Hematopoietic multipotent progenitor cell treated with erythropoietin and hydrocortisone succinate and interleukin-3 and kit ligand, for 4 days (in vitro differentiated cells): ENCODE measurements around the gene NMS.
A peak's percentile ranks its signal among the peaks of the same experiment; 100 is the strongest.

Source experiments
- DNase-seq: peaks from one replicate; pipeline ENCODE4 v3.0.0-alpha.2; 2015

Gene NMS, protein sequence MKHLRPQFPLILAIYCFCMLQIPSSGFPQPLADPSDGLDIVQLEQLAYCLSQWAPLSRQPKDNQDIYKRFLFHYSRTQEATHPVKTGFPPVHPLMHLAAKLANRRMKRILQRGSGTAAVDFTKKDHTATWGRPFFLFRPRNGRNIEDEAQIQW

DNA sequence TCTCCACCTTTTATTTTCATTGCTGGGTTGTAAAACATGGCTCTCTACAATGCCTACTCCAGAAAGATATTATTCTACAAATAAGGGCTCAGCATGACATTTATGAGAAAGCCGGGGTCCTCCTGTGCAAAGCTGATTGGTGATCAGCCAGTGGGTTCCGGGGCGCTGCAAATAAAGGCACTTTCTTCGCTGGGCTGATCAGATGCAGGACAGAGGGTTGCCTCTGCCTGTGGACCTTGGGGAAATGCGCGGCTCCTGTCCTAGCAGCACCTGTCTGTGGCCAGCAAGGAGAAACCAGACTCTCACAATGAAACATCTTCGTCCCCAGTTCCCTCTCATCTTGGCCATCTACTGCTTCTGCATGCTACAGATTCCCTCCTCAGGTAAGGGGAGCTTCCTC lies at the start of gene NMS:
NMS (plus strand) TSS at position 301 of the 400 bp plus-strand sequence; CDS start at position 308, 7 bp downstream.
- DNase-seq = no peak

DNA sequence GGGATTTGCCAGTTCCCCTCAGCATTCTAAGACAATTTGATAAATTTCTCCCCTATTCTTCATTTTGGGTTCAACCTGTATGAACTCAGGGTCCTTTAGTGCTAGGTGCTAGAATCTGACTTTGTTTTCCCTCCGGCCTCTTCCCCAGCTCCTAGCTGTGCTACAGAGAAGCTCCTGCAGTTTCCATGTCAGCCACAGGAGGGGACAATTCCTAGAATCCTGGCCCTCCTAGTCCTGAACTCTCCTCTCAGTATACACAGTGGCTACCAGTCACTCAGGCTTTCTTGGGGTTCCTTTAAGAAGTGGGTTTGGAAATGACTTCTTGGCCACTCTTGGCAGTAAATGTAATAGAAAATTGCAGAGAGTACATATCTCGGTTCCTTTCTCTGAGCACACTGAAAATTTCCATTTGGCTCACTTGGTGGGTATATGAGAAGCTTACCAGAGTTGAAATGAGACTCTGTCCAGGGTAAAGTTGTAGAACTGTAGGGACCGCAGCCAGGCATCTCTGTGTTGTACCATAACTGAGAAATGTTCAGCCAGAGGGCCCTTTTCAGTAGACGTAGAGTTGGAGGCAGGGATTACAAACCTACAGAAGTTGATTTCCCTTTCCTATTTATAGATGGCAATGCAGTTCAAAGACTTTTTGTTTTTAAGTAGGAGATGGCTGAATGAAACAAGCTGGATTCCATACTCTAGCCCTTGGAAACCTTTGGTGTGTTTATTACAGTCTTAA lies 47.8 kb upstream of the NMS start:
- peak; percentile 52 for DNase-seq

DNA sequence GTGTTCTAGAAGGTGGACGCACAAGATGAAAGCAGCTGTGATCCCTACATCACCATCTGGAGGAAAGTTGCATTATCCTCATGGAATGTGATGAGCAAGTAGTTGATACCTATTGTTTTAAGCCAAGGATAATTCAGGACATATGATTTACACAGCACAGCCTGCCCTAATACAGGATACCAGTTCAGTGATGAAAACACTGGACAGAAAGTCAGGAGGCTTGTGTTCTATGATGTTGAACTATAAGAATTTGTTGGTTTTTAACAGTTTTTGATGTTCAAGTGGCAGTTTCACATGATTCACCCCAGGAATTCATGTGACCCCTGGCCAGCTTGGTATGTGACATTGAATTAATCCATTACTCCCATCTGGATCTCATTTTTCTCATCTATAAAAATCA lies 46.7 kb upstream of the NMS start:
- DNase-seq = no peak

DNA sequence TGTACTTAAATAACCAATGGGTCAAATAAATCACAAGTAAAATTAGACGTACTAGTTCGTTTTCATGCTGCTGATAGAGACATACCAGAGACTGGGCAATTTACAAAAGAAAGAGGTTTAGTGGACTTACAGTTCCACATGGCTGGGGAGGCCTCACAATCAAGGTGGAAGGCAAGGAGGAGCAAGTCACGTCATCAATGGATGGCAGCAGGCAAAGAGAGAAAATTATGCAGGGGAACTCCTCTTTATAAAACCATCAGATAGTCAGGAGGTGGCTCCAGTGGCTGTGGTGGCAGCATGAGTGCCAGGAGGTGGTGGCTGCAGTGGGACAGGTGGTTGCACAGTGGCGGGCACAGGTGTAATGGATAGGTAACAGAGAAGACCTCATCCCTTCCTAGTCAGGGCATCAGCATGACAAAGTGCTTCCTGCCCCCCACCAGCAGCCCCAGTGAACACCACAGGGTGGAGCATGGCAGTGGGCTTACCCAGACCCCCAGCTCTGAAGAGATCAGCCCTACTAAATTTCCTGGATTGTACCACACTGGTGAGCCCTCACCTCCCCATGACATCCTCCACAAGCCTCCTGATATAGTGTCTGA lies 45.9 kb upstream of the NMS start:
- no peak for DNase-seq

DNA sequence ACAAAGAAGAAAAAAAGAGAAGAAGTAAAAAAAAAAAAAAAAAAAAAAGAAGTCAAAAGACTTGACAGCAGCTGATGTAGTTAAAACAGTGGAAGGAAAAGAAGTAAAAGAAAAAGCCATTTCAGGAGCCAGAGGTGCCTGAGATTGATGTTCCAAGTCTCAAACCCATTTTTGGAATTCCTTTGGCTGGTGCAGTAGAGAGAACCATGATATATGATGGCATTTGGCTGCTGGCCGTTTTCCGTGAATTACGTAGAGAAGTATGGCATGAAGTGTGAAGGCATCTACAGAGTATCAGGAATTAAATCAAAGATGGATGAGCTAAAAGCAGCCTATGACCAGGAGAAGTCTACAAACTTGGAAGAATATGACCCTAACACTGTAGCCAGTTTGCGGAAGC lies 45.2 kb upstream of the NMS start:
- no peak for DNase-seq

DNA sequence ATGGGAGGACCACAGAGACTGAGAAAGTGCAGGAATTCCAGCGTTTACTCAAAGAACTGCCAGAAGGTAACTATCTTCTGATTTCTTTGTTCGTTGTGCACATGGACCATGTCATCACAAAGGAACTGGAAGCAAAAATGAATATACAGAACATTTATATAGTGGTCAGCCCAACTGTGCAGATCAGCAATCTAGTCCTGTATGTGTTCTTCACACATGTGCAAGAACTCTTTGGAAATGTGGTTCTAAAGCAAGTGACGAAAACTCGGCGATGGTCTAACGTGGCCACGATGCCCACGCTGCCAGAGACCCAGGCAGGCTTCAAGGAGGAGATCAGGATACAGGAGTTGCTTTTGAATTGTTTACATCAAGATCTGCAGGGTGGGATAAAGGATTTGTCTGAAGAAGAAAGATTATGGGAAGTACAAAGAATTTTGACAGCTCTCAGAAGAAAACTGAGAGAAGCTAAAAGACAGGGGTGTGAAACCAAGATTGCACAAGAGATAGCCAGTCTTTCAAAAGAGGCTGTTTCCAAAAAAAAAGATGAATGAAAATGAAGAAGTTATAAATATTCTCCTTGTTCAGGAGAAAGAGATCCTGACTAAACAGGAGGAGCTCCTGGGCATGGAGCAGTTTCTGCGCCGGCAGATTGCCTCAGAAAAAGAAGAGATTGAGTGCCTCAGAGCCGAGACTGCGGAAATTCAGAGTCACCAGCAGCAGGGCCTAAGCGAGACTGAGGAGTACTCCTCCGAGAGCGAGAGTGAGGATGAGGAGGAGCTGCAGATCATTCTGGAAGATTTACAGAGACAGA lies 44.5 kb upstream of the NMS start:
- peak; percentile 45 for DNase-seq

DNA sequence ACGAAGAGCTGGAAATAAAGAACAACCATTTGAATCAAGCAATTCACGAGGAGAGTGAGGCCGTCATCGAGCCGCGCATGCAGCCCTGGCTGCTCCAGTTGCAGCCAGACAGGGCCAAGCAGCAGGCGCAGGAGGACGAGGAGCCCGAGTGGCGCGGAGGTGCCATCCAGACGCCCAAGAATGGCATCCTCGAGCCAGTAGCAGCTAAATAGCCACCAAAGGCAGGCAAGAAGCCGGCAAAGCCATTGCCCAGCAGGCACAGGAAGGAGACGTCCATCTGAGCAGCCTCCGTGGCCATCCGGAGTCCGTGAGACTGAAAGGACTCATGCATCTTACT lies 43.9 kb upstream of the NMS start:
- DNase-seq = no peak

DNA sequence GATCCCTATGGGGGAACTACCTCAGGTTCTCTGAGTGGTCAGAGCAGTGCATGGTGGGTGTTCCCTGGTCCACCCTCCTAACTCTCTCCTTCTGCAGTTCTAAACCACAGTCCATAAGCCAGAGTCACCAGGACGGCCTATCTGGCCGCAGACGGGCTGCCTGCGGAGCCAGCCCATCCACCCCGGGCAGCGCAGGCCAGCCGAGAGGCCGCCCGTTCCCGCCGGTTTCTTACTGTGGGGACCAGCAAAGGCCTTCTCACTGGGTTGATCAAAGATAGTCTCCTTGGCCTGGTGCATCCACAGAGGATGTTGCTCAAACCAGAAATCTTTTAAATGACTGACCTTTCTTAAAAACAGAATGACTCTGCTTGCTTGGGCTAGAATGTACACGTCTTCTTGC lies 43.2 kb upstream of the NMS start:
- no peak for DNase-seq

DNA sequence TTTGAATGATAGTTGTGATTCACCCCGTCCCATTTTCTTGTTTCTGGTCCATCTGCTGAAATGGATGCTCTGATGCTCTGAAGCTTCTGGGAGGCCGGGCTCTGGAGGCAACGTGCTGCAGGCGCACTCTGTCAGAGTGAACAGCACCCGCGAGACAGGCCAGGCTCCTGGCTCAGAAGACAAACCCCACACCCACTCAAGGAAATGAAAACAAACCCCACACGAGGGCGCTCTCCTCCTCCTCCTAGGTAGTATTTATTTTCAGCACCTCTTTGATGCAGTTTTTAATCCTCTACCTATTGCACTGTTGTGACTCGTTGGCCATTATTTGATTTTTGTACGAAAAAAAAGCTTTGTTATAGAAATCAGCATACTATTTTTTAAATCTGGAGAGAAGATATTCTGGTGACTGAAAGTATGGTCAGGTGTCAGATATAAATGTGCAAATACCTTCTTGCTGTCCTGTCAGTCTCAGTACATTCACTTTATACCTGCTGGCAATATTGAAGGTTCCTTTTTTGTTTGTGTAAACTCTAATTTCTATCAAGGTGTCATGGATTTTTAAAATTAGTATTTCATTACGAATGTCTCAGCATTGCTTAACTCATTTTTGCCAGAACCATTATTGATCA lies 42.5 kb upstream of the NMS start:
- DNase-seq = peak; percentile 84

DNA sequence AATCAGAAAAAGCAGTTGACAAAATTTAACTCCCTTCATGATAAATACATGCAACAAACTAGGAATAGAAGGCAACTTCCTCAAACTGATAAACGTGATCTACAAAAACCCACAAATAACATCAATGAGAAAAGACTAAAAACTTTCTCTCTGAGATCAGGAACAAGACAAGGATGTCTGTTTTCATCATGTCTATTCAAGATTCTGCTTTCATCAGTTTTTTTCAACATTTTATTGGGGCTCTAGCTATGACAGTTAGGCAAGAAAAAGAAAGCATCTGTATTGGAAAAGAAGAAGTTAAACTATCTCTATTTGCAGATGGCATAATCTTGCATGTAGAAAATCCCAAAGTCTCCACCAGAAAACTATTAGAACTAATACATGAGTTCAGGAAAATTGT lies 40.6 kb upstream of the NMS start:
- peak; percentile 52 for DNase-seq

DNA sequence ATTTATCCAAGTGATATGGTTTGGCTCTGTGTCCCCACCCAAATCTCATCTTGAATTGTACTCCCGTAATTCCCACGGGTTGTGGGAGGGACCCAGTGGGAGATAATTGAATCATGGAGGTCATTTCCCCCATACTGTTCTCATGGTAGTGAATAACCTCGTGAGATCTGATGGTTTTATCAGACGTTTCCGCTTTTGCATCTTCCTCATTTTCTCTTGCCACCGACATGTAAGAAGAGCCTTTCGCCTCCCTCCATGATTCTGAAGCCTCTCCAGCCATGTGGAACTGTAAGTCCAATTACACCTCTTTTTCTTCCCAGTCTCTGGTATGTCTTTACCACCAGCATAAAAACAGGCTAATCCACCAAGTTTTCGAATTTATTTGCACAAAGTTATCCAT lies 32.5 kb upstream of the NMS start:
- no peak for DNase-seq

DNA sequence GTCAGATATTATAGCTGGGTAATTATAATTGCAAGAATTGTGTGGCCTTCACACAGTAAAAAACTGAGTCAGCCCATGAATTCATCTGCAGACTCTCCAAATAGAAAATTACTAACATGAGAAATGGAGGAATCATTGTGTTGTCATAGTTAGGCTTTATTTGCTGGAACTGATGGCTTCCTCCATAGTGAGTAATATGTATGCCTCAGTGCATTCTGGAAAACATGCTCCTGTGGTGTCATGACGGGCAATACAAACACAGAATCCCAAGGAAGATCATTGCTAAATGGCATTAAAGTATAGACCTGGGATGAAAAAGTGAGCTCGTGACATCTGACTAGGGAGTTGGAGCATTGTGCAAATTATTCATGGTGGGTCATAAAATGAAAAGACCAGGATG lies 23.6 kb upstream of the NMS start:
- no peak for DNase-seq

DNA sequence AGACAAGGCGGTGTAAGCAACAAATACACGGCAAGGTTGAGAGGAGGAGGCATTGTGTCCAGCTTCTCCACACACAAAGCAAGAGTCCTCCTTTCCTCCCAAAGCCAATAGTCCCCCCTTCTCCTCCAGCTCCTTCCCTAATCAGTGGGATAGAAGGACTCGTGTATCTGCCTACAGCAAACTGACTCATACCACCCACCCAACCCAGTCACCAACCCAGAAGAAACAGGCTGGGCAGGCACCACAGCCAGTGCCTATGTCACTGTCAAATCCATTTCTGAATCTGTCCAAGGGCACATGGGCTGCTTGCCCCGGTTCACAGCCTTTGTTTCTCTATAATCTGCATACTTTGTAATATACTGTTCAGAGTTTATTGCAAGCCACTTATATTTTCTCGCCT lies 19.2 kb upstream of the NMS start:
- DNase-seq = no peak

DNA sequence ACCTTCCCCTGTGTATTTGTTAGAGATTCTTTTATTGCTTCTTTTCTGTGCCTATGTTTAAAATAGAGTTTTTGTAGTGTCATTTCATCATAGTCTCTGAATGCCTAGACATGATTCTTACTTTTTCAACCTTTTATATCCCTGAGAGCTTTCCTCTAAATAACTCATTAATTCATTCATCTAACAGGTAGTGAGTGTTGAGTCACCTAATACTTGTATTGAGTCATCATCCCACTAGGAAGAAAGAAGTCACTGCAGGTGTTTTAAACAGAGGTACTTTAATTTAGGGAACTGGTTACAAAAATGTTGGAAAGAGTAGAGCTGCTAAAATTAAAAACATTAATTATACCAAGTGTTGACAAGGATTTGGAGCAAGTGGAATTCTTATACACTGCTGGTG lies 18.5 kb upstream of the NMS start:
- DNase-seq = no peak

DNA sequence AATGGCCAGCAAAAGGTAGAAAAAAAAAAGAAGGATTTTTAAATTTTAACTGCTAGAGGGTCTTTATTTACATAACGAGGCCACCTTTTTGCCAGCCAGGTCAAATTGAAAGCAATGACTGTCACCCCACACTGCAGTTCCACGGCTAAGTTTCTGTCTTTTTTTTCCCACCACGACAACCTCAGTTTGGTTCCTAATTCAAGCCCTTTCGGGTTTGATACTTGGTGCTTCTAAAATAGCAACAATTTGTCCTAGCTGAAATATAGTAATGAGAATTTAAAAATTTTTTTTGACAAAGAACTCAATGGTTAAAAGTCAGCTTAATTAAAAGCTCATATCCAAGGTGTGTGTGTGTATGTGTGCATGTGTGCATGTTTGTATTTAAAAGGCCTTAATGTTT lies 16.4 kb upstream of the NMS start:
- DNase-seq = no peak

DNA sequence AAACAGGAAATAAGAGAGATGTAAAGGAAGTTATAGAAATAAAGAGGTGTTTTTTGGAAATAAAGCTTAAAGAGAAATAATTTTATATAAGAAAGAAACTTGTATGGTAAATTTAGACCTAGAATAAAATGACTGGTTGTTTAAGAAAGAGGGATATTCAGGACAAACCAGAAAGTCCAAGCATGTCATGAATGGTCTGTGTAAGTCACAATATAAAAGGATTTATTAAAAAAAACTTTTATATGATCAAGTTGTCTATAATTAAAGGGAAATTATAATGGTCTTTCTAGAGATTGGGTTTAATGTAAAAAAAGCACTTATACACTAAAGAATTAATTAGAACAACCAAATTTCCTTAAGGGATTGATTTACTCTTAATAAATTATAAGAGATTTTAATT lies 13.9 kb upstream of the NMS start:
- DNase-seq = peak; percentile 5

DNA sequence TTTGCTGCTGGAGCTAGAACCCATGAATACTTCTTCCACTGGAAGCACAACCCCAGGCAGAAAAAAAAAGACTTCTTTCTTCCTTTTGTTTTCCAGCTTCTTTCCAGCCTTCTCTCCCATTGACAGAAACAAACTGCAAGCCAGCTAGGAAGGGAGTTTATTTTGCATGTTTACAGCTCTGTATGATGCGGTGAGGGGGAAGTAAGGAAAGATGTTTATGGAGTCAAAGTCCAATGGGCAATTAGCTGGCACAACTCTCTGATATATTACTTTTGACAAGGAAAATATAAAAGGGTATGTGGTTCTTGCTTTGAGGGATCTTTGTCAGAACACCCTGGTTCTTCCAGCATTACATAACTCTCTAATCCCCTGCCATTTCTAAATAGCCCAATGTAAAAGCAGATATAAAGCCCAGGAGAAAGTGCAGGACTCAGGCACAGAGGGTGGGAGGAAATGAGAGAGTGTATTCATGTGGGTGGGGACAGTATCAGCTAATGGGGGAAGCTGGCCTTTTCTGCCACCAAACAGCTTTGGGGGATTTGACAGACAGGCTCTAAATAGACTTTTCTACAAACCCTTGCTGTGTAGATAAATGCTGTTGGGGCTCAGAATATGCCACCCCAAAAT lies 9.3 kb upstream of the NMS start:
- DNase-seq = no peak

DNA sequence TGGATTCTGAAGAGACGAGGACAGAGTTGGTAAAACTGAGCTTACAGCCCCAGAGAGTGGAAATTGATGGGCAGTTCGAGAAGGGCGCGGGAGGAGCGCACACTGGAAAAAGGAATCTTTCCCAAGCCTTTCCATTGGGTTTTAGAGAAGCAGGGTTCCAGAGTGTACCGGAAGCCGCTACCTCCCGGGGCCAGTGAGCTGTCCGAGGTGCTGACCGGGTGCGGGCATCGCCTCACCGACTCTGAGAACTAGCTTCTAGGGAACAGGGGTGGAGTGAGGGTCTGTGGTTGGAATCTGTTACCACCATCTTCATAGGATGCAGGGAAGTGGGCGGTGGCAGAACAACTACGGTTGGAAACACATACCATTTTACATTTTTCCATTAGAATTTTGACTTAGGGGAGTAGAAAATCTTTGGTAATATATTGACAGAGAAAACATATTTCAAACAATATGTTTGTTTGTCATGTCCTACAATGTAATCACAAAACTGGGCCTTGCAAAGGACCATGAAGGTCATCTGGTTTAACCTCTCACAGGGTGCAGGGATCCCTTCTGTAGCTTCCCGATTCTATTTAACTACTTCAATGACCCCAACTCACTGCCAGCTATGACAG lies 724 bp downstream of the NMS start:
- DNase-seq = peak; percentile 48

DNA sequence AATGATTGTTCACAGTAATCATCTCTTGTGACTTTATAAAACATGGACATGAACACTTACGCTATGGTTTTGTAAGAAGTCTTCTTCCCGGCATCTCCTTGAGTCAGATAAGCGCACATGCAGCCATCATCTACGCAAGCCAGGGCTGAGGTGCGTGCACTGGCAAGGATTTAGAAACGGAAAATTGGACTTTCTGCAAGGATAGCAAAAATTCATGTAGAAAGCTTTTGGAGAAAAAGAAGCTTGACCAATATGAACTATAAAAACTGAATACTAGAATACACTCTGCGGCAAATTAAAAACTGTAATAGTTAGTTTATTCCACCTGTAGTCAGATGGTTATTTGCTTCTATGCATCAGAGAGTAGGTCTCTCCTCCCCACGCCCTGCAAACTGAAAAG lies 6.3 kb downstream of the NMS start:
- no peak for DNase-seq

DNA sequence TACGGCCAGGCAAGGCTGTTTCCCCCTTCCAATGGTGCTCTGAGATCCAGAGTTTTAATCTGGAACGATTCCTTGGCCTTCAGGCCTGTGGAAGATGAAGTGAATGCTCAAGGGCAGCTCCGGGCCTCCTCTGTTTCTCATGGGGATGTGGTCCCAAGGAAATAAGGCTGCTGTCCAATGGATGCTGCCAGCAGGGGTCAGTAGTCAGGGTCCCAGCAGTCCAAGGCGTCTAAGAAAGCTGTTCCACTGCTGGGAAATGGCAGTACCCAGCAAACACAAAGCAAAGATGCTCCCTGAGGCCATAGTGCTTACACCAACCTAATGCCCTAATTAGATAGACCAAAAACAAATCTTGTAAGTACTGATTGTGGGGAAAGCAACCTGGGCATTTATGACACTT lies 12.5 kb downstream of the NMS start:
- peak; percentile 16 for DNase-seq

DNA sequence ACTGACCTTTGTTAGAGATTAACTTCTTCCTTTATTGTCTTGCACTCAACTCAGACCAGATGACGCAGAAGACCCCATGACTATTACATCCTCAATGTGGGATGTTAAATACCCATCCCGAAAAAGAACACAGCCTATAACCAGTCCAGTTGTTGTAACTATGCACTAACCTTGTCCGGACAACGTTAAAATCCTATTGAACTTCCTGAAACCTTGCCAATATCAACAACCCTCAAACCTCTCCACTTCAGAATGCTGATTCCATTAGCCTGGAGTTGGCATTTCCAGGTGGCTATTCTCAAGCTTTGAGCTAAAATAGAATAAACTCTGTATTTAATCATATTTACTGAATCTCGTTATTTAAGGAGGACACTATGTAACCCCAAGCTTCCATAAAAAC lies 13.6 kb downstream of the NMS start:
- no peak for DNase-seq

DNA sequence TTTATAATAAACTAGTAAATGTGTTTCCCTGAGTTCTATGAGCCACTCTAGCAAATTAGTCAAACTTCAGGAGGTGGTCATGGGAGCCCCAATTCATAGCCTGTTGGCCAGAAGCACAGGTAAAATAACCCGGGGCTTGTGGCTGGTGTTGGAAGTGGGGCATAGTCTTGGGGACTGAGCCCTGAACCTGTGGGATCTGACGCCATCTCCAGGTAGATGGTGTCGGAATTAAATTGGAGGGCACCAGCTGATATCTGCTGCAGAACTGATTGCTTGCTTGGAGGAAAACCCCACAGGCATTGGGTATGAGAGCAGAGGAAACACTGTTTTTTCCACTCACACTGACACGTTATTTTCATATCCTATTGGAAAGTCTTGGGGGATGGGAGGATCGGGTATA lies 14.1 kb downstream of the NMS start:
- DNase-seq = no peak

DNA sequence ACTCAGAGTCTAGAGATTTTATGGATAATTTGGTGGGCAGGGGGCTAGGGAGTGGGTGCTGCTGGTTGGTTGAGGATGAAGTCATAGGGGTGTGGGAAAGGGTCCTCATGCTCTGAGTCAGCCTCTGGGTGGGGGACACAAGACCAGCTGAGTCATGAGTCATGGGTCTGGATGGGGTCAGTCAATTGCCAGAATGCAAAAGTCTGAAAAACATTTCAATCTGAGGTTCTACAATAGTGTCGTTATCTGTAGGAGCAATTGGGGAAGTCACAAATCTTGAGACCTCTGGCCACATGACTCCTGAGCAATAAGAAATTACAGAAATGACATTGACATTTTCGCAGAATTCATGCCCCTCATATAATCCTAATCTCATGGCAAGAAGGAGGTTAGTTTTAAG lies 15.1 kb downstream of the NMS start:
- DNase-seq = no peak
